Thoracic aorta (tissue), 2 donors: ENCODE results near the gene GALNT10. TPM values are rescaled to one million over a fixed set of nuclear protein-coding genes. Genes with fewer than 3 reads are reported as not detected.
A peak's percentile ranks its signal among the peaks of the same experiment; 100 is the strongest.

ENCODE experiments used
- ATAC-seq: fragments of 150-250 bp; one replicate; pipeline ENCODE4 v1.8.0; 2017; ENCODE audit warnings: low read depth; ENCODE audit not compliant: insufficient number of reproducible peaks, low FRiP score
- DNase-seq: peaks from one replicate; pipeline ENCODE4 v3.0.0-alpha.2; 2020; ENCODE audit warnings: low spot score
- H3K27ac ChIP-seq, 2 donors: fragments of 200-600 bp; sonication (generic); 1 replicate in 1 of 2; 2 replicates in 1 of 2; pipeline ENCODE4 v1.5.1; 2016; ENCODE audit warnings: mild to moderate bottlenecking in 2 of 2, moderate library complexity in 2 of 2
- H3K27me3 ChIP-seq: fragments of 200-600 bp; sonication (generic); replicated peaks from 2 replicates; pipeline ENCODE4 v1.6.0; 2016; ENCODE audit warnings: mild to moderate bottlenecking; ENCODE audit not compliant: insufficient read depth
- H3K36me3 ChIP-seq: fragments of 200-600 bp; sonication (generic); one replicate; pipeline ENCODE4 v1.5.1; 2016
- H3K4me1 ChIP-seq, 2 donors: fragments of 200-600 bp; sonication (generic); 1 replicate in 1 of 2; 2 replicates in 1 of 2; pipeline versions ENCODE4 v1.5.1 to v1.6.0; 2016; ENCODE audit warnings: low read depth in 2 of 2, mild to moderate bottlenecking in 1 of 2; ENCODE audit not compliant: control insufficient read depth in 1 of 2
- H3K4me3 ChIP-seq: fragments of 200-600 bp; sonication (generic); 2 replicates; pipeline ENCODE4 v1.5.1; 2016; ENCODE audit warnings: mild to moderate bottlenecking
- H3K9me3 ChIP-seq: fragments of 200-600 bp; sonication (generic); 2 replicates; pipeline ENCODE4 v1.5.1; 2016
- CTCF ChIP-seq: fragments of 200-600 bp; sonication (generic); IDR thresholded peaks from one replicate; pipeline ENCODE4 v1.5.1; 2019; ENCODE audit warnings: antibody characterized with exemption
- total RNA-seq, 2 donors: library from RNA; depleted of rRNA; stranded (reverse); fragments of >200 nt; gene quantifications; one replicate each; pipeline versions ENCODE4 v1.1.0 to v1.2.3, GENCODE V29; 2016

The GALNT10 gene
- total RNA-seq, 2 donors from 2014 or later, result 43.0 to 52.7 TPM

- H3K27me3 ChIP-seq, result no peaks in the 10 kb centered on the region
- H3K36me3 ChIP-seq, result no peaks in the 10 kb centered on the region
- H3K27ac ChIP-seq, result no peak overlapping the region
- H3K9me3 ChIP-seq, result no peaks in the 10 kb centered on the region
- no peak overlapping the region for H3K4me3 ChIP-seq
- peaks cover 0 to 11% of the 10 kb centered on the region in 2 donors for H3K4me1 ChIP-seq
- ATAC-seq (peak; percentile 55), DNase-seq (no peak)
- TF ChIP-seq CTCF, result peak; percentile 80
Observed at GRCh38 chr5:154179846-154180710, 10.5 kb upstream of the GALNT10 start.

- no peak overlapping the region for H3K4me3 ChIP-seq
- ATAC-seq (no peak), DNase-seq (no peak)
- no peak overlapping the region for H3K27ac ChIP-seq
- H3K27me3 ChIP-seq, result no peaks in the 10 kb centered on the region
- peaks cover 0 to 3% of the 10 kb centered on the region in 2 donors for H3K4me1 ChIP-seq
- no peaks in the 10 kb centered on the region for H3K9me3 ChIP-seq
- no peak for TF ChIP-seq CTCF
- H3K36me3 ChIP-seq, result no peaks in the 10 kb centered on the region
Observed at GRCh38 chr5:154181161-154181560, 9.4 kb upstream of the GALNT10 start.

- ATAC-seq (no peak), DNase-seq (no peak)
- H3K4me3 ChIP-seq, result peak overlapping the region; percentile 95
- no peak for TF ChIP-seq CTCF
- no peaks in the 10 kb centered on the region for H3K36me3 ChIP-seq
- H3K27ac ChIP-seq, result peak overlapping the region; percentile 72 to 74
- H3K4me1 ChIP-seq, result peaks cover 19 to 35% of the 10 kb centered on the region in 2 donors
- H3K9me3 ChIP-seq, result no peaks in the 10 kb centered on the region
- no peaks in the 10 kb centered on the region for H3K27me3 ChIP-seq
Observed at GRCh38 chr5:154189256-154189818, 1.2 kb upstream of the GALNT10 start.

GRCh38 chr5:154189819-154190594, 526 bp upstream of the GALNT10 start:
- peak; percentile 40 for TF ChIP-seq CTCF
- no peaks in the 10 kb centered on the region for H3K27me3 ChIP-seq
- peak overlapping the region; percentile 95 for H3K4me3 ChIP-seq
- H3K4me1 ChIP-seq, result peaks cover 19 to 39% of the 10 kb centered on the region in 2 donors
- H3K36me3 ChIP-seq, result no peaks in the 10 kb centered on the region
- DNase-seq, result peak; percentile 28
- H3K9me3 ChIP-seq, result no peaks in the 10 kb centered on the region
- H3K27ac ChIP-seq, result peak overlapping the region; percentile 72 to 74
- ATAC-seq, result peak; percentile 83
